ENCODE measurements around the gene PTPRN.

The PTPRN gene

DNA sequence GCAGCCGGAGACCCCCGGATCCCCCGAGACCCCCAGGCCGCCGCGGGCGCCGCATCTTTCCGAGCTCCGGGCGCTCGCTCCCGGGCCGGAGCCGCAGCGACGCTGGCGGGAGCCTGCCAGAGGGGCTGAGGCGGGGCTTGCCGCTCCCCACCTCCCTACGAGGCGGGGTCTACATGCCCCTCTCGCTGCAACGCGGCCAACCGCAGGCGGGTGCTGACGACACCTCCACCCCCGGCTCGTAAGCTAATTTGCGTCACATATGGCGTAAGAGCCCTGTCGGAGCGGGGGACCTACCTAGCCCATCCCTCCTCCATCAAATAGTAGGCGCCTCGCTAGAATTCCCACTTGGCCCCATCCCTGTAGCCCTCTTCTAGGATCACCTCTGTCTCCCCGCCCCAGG lies at the start of gene PTPRN:
Gene PTPRN, minus strand, starts transcription at position 124 of the 400 bp plus-strand sequence. Its CDS starts 69 bp downstream, at position 55.
- in situ Hi-C loops (cut with MboI; ENCODE audit: low sequenced_read_pairs), result loop anchor here (25.0 kb wide), 1 partner anchor 272 kb away; the partner anchor contains the start of gene CFAP65

DNA sequence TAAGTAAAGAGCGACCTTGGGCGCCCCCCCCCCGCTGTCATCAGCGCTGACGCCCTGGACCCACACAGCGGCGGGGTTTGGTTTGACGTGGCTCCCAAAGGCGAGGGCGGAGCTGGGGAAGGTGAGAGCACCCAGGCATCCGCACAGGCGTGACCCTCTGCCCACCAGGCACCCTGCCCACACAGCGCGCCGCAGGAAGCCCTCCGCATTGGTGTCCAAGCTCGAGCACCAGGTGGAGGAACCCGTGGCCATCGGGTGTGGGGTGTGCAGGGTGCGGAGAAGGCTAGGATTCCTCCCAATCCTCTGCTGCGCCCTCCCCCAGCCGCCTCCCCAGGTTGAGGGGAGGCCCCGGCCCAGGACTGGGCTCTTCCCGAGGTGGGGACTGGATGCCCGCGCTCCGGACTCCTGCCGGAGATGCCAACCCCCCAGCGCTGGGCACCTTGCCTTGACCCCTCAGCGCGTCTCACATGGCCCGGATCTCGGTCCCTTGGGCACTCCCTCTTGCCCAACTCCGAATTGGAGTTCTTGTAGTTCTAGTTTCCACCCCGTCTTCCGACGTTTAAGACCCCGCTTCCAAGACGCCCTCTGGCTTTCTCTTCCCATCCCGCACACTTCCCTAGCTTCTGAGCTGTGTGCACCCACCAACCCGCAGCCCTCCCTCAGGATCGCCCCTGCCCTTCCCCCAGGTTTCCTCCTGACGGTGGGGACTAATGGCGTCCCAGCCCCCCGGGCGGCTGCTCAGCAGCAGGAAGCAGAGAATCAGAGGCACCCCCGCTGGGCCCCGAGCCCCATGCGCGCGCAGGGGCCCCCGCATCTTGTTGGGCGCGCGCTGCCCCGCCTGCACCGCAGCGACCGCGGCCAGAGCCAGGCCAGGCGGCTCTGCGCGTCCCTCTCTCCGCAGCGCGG lies 49.2 kb upstream of the PTPRN start:
- in situ Hi-C loops (cut with MboI; ENCODE audit: low sequenced_read_pairs), result no loop called here

DNA sequence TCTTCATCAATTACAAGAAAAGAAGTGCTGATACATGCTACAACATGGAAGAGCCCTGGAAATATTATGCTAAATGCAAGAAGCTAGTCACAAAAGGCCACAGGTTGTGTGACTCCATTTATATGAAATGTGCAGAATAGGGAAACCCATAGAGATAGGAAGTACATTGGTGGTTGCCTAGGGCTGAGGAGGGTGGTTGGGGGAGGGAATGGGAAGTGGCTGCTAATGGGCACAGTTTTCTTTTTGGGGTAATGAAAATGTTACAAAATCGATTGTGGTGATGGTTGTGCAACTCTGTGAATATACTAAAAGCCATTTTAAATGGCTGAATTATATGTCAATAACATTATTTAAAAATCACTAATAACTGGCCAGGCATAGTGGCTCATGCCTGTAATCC lies 47.6 kb upstream of the PTPRN start:
- in situ Hi-C loops (cut with MboI; ENCODE audit: low sequenced_read_pairs), result no loop called here

DNA sequence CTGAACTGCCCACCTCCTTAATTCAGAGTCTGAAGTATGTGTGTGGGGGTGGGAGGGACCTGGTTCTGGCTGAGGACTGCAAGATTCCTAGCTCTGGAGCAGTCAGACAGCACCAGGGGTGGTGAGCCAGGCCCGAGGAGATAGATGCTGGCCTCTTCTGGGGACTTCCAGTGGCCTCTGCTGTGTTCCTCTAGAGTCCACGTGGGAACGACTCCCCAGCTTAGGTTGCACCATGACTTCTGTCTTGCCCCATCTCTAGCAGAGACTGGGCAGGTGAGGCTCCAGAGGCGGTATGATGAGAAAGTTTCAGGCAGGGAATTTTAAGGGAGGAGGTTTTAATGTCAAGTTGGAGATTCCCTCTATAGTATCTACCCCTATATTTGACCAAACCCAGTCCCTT lies 45.4 kb upstream of the PTPRN start:
- in situ Hi-C loops (cut with MboI; ENCODE audit: low sequenced_read_pairs), result no loop called here

DNA sequence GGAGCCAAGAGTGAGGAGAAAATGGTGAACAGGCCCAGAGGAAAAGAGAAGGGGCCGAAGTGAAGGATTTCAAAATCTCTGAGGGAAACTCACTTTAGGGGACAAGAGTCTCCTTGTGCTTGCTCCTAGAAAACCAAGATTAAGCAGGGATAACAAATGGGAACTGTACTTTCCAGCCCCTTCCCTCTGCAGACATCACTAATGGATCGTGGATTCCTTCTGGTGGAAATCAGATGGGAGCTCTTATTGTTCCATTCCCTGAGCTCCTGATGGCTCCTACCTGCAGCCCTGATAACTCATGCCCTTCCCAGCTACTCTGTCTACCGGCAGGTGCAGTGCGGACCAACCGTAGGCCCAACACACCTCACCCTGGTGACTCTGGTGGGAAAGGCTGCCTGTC lies 43.9 kb upstream of the PTPRN start:
- in situ Hi-C loops (cut with MboI; ENCODE audit: low sequenced_read_pairs), result no loop called here

DNA sequence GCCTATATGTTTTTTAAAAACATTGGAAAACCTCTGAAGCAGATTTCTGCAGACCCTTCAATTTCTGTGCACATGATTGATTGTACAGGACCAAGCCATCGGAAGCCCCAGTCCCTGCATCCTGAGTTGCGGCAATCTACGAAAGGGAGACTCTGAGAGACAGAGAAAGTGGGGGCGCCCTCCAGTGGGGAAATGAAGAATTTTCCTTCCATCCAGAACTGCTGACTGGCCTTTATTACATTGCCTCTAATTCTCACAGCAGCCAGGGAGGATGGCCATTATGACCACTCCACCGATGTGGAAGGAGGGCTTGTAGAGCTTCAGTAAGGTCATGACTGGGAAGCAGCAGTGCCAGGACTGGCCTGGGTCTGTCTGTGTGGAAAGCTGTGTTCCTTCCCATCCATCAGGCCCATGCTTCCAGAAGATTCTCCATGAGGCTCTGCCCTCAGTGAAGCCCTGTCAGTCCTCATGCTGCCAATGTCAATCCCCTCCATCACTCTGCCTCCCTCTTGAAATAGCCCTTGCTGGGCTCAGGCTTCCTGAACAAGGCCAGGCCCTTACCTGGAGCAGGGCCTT lies 43.3 kb upstream of the PTPRN start:
- in situ Hi-C loops (cut with MboI; ENCODE audit: low sequenced_read_pairs), result no loop called here

DNA sequence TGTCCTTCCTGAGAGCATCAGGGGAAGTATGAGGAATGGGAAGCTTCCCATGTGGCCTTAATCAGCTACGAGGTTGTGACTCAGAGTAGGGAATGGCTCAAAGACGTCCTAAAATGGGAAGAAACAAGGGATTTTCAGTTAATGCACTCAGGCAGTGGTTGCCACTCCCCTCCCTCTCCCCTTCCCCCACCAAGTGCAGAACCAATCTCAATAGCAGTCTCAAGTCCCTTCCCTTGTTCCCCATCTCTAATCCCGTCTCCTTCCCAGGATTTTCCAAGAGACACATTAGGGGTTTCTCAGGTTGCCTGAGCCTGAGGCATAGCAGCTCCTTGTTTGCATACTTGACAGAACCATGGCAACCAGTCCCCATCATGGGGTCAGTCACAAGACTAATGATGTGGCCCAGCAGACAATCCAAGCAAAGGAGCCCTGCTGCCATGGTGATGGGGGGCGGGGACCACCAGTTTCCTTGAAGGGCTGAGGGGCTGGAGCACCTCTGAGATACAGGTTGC lies 41.6 kb upstream of the PTPRN start:
- in situ Hi-C loops (cut with MboI; ENCODE audit: low sequenced_read_pairs), result no loop called here

DNA sequence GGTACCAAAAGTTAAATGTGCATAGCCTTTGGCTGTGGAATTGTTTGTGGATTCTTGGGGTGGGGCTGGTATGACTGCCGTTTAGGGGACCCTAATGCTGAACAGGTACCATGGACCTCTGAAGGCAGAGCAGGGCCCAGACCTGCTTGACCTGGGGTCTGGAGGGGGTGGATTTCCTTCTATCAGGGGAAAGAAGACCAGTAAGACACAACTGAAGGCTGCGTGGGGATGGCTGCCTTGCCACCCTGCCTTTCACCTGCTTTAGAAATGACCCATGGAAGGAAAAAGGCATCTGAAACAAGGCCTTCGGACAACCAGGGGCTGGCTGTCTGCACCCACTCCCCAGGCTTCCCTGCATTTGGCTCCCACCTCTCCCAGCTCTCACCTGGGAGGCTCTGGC lies 41.0 kb upstream of the PTPRN start:
- in situ Hi-C loops (cut with MboI; ENCODE audit: low sequenced_read_pairs), result no loop called here

DNA sequence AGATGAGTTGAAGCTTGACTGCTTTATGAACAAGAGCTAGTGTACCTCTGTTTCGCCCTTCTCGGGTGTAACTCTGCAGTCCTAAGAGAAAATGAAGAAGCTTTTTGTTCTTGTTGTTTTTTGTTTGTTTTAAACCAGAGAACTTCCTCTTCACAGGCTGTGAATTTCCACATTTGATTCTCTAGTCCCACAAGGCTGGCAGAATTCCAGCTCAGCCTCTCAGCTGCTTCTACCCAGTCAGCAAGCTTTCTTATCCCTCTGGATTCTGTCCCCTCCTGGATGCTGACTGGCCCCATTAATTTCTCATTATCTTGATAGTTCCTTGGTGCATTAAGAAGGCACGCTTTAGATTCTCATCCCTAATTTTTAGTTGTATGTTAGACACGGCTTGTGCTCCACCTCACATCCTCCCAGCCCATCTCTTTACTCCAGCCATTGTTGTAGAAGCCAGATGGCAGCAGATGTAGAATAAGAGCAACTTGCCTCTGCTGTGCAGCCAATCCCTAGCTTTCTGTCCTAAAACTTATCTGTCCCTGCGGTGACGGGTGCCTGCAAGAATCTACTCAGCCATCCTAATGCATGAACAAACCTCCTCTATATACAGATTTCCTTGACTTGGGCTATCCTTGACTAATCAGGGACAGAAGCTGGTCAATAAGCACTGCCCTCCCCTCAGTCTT lies 35.7 kb upstream of the PTPRN start:
- in situ Hi-C loops (cut with MboI; ENCODE audit: low sequenced_read_pairs), result no loop called here

DNA sequence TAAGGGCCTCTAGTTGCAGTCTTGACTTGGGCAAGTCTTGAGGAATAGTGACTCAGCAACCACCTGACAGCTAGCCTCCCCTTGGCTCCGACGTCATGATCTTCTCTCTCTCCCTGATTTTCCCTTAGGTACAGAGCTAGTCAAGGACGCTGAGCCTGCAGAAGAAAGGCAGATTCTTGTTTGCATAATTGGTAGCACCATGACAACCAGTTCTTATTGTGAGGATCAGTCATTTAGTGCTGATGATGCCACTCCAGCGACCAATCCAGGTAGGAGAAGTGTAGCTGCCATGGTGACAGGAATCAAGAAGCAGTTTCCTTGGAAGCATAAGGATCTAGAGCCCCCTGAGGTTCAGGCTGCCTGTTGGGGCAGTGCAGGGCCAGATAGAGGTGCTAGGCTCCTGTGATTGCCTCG lies 26.2 kb upstream of the PTPRN start:
- in situ Hi-C loops (cut with MboI; ENCODE audit: low sequenced_read_pairs), result no loop called here

DNA sequence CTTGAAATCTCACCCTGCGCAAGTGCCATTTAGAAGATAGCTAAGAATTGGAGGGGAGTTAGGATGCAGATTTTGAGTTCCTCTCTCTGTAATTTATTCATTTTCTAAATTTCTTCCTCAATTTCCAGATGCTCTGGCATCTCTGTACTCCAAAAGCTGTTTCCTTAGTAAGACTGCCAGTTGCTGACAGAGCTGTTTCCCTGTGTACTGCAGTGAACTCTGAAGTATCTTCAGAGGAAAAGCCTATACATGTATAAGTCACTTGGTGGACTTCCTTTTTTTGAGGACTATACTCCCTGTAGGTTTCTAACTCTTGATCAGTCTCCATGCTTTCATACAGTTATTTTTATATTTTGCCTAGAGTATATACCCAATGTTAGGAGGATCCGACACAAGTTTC lies 24.9 kb upstream of the PTPRN start:
- in situ Hi-C loops (cut with MboI; ENCODE audit: low sequenced_read_pairs), result no loop called here

DNA sequence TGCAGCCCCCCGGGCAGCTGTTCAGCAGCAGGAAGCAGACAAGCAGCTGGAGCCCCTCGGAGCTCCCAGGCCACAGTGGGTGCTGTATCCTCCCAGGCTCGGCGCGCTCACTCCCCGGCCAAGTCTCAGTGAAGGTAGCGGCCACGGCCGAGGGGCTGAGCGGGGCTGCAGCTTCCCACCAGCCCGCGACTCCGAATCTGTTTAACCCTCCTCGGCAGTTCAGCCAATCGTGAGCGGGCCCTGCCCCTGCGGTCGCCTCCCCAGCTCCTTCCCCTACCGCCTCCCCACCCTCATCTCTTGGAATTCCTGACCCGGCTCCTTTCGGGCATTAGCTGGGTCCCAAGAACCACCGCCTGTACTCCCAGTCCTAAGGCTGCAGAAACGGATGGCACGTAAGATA lies 23.3 kb upstream of the PTPRN start, which contains the start of gene RESP18:
Gene RESP18, minus strand, starts transcription at position 203 of the 400 bp plus-strand sequence.
- in situ Hi-C loops (cut with MboI; ENCODE audit: low sequenced_read_pairs), result no loop called here

DNA sequence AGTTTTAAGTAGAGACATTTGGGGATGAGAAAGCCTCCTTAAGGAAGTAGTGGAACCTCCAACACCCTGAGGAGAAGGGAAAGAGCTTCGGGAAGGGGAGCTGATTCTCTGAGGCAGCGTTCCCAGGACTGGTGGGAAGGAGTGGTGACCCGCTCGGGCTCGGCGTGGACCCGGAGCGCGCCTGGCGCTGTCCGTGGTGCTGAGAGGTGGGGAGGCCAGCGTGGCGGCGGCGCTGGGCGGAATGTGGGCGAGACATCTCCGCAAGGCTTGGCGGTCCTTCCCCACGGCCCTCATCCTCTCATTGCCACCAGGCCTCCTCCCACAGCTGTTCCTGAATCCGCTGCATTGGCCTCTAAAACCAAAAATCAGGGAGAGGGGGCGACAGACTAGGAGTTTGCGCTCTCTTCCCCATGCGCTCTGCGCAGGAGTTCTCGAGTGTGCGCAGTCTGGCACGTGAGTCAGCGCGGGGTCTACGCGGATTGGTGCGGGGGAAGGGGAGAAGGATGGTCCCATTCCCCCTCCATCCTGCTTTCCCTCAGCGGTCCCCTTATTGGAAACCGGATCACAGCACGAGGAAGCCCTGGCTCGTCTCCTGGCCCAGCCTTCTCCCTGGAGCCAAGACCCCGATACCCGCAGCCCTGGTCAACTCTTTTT lies 22.5 kb upstream of the PTPRN start:
- in situ Hi-C loops (cut with MboI; ENCODE audit: low sequenced_read_pairs), result no loop called here

DNA sequence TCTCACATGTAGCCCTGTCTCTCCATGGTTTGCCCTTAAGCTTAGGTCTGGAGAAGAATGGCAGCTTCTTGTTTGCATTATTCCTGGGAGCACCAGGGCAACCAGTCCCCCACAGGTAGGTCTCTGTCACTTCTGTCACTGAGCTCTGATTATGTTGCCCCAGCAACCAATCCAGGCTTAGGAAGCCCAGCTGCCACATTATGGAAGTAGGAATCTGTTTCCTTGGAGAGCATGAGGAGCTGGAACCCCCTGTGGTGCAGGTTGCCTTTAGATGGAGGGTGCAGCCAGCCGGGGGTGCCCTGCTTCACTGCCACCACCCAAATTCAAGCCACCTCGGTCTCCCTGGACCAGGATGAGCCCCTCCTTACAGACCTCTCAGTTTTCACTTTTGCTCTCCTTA lies 18.5 kb upstream of the PTPRN start:
- in situ Hi-C loops (cut with MboI; ENCODE audit: low sequenced_read_pairs), result no loop called here

DNA sequence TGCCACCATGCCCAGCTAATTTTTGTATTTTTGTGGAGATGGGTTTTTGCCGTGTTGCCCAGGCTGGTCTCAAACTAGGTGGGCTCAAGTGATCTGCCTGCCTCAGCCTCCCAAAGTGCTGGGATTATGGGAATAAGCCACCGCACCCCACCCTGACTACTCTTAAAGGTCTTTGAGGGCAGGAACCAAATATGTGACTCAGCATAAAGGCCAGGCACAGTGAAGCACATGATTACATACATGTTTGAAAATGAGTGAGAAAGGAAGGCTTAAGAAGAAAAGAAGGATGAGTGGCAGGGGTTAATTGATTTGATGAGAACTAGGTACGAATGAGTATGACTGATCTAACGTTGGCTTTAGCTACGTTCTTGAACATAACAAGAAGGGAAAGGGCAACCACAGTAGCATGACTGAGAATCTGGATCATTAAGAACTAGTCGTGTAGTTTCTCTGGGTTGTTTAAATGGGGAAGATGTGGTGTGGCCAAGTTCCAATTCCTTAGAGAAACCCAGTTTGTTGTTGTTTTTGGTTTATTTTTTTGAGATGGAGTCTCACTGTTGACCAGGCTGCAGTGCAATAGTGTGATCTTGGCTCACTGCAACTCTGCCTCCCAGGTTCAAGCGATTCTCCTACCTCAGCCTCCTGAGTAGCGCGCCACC lies 16.6 kb upstream of the PTPRN start:
- in situ Hi-C loops (cut with MboI; ENCODE audit: low sequenced_read_pairs), result no loop called here

DNA sequence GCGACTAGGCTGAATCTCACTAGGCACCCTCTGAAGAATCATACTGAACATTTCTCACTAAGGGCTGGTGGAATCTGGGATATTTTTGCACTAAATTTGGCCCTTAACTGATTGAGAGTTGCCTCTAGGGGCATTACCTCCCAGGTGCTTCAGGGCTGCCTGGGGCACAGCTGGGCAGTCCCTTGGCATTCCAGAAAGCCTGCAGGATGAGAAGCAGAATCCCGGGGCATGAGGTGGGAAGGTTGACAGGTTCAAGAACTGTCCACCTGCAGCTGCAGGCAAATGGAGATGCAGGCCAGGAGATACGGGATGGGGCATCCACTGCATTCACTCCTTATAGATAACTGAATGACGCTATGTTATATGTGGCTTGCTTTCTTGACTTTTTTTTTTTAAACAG lies 15.9 kb upstream of the PTPRN start:
- in situ Hi-C loops (cut with MboI; ENCODE audit: low sequenced_read_pairs), result no loop called here

DNA sequence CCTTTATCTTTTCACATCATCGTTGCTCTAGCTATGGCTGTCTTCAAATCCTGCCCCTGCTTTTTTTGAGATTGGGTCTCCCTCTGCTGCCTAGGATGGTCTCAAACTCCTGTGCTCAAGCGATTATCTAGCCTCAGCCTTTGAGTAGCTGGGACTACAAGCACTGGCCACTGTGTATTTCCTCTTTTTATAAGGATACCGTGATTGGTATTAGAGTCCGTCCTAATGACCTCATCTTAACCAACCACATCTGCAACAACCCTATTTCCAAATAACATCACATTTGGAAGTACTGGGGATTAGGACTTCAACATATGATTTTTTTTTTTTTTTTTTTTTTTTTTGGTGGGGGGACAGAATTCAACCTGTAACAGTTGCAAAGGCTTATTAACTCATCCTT lies 14.2 kb upstream of the PTPRN start:
- in situ Hi-C loops (cut with MboI; ENCODE audit: low sequenced_read_pairs), result loop anchor here (25.0 kb wide), 1 partner anchor 286 kb away; the partner anchor contains the start of gene CFAP65

DNA sequence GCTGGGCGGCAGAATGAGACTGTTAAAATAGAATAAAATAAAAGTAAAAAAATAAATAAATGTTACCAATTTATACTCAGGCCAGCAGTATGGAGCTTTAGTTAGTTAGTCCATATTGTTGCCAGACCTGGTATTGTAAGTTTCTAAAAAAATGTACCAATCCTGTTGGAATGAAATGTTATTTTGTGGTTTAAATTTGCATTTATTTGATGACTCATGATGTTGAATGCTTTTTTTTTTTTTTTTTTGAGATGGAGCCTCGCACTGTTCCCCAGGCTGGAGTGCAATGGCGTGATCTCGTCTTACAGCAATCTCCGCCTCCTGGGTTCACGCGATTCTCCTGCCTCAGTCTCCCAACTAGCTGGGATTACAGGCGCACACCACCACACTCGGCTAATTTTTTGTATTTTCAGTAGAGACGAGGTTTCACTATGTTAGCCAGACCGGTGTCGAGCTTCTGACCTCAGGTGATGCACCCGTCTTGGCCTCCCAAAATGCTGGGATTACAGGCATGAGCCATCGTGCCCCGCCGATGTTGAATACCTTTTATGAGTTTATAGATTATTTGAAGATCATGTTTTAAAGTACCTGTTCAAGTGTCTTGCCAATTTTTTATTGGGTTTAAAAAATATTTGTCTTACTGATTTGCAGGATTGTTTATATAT lies 5.7 kb upstream of the PTPRN start:
- in situ Hi-C loops (cut with MboI; ENCODE audit: low sequenced_read_pairs), result loop anchor here (25.0 kb wide), 1 partner anchor 278 kb away; the partner anchor contains the start of gene CFAP65

DNA sequence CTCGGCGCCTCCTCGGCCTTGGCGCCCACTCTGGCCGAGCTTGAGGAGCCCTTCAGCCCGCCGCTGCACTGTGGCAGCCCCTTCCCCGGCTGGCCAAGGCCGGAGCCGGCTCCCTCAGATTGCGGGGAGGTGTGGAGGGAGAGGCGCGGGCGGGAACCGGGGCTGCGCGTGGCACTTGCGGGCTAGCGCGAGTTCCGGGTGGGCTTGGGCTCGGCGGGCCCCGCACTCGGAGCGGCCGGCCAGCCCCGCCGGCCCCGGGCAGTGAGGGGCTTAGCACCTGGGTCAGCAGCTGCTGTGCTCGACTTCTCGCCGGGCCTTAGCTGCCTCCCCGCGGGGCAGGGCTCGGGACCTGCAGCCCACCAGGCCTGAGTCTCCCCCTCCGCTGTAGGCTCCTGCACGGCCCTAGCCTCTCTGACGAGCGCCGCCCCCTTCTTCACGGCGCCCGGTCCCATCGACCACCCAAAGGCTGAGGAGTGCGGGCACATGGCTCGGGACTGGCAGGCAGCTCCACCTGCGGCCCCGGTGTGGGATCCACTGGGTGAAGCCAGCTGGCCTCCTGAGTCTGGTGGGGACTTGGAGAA lies 3.6 kb upstream of the PTPRN start:
- in situ Hi-C loops (cut with MboI; ENCODE audit: low sequenced_read_pairs), result loop anchor here (25.0 kb wide), 1 partner anchor 275 kb away; the partner anchor contains the start of gene CFAP65

Measured in HL-60/S4 treated with phorbol 12-myristate 13-acetate at 8.2 ng/mL for 4 days and 3 days (cell line).